B cell (primary cell): ENCODE measurements around the gene KIN.

Experiments used
- EZH2 ChIP-seq: IDR thresholded peaks from 2 replicates; pipeline ENCODE4 v1.6.1; 2012; ENCODE audit warnings: borderline replicate concordance, low read depth, mild to moderate bottlenecking, moderate library complexity, low read length; ENCODE audit not compliant: insufficient read depth, poor library complexity, severe bottlenecking
- TF ChIP-seq, protein P1 (sequence below): fragments of 200-600 bp; IDR thresholded peaks from one replicate; pipeline ENCODE4 v1.8.0; 2022; ENCODE audit warnings: antibody characterized with exemption, mild to moderate bottlenecking

DNA sequence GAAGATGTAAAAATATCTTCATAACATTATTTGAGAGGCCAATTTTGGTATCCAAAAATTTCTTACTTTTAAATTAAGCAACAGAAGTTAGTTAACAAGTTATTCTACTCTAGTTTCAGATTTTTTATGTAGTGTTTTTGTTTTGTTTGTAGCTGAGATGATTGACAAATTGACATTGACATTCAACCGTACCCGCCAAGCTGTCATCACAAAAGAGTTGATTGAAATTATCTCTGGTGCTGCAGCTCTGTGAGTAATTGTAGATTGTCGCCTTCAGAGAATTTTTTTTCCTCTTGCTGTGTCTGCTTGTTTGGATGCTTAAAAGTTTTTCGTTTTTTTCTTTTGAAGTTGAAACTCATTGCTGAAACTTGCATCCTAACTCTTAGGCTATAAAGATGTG lies 14.8 kb upstream of the KIN start:
- TF ChIP-seq EZH2: no peak
- TF ChIP-seq, protein P1, sequence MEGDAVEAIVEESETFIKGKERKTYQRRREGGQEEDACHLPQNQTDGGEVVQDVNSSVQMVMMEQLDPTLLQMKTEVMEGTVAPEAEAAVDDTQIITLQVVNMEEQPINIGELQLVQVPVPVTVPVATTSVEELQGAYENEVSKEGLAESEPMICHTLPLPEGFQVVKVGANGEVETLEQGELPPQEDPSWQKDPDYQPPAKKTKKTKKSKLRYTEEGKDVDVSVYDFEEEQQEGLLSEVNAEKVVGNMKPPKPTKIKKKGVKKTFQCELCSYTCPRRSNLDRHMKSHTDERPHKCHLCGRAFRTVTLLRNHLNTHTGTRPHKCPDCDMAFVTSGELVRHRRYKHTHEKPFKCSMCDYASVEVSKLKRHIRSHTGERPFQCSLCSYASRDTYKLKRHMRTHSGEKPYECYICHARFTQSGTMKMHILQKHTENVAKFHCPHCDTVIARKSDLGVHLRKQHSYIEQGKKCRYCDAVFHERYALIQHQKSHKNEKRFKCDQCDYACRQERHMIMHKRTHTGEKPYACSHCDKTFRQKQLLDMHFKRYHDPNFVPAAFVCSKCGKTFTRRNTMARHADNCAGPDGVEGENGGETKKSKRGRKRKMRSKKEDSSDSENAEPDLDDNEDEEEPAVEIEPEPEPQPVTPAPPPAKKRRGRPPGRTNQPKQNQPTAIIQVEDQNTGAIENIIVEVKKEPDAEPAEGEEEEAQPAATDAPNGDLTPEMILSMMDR: no peak
